OCI-LY1 (cell line): ENCODE measurements around the gene VRK1.

Experiments used
- H2AFZ ChIP-seq: fragments of 200-600 bp; sonication (generic), shearing (Covaris generic); 2 replicates; pipeline ENCODE4 v1.6.0; 2014; ENCODE audit warnings: antibody characterized with exemption, mild to moderate bottlenecking, low read length
- H3F3A ChIP-seq: fragments of 200-600 bp; sonication (generic), shearing (Covaris generic); 2 replicates; pipeline ENCODE4 v1.6.0; 2014; ENCODE audit warnings: mild to moderate bottlenecking, antibody characterized with exemption, low read length, moderate library complexity; ENCODE audit not compliant: insufficient read depth
- H3K27ac ChIP-seq: fragments of 200-600 bp; sonication (generic); 2 replicates; pipeline ENCODE4 v1.5.1; 2014; ENCODE audit warnings: low read length, mixed run types, mild to moderate bottlenecking, low read depth; ENCODE audit not compliant: poor library complexity, severe bottlenecking
- H3K27me3 ChIP-seq: fragments of 200-600 bp; sonication (generic); 2 replicates; pipeline ENCODE4 v1.6.0; 2014; ENCODE audit warnings: antibody characterized with exemption, mild to moderate bottlenecking, low read length, moderate library complexity; ENCODE audit not compliant: insufficient read depth
- H3K36me3 ChIP-seq: fragments of 200-600 bp; sonication (generic); 2 replicates; pipeline ENCODE4 v1.6.1; 2014; ENCODE audit warnings: mild to moderate bottlenecking, antibody characterized with exemption, low read length, moderate library complexity, mixed read lengths; ENCODE audit not compliant: insufficient read depth
- H3K4me1 ChIP-seq: fragments of 200-600 bp; sonication (generic); 2 replicates; pipeline ENCODE4 v1.5.1; 2014; ENCODE audit warnings: mild to moderate bottlenecking, low read length, moderate library complexity; ENCODE audit not compliant: insufficient read depth, severe bottlenecking
- H3K4me2 ChIP-seq: fragments of 200-600 bp; sonication (generic), shearing (Covaris generic); 2 replicates; pipeline ENCODE4 v1.6.1; 2014; ENCODE audit warnings: low read length
- H3K4me3 ChIP-seq: fragments of 200-600 bp; sonication (generic); 2 replicates; pipeline ENCODE4 v1.5.1; 2014; ENCODE audit warnings: low read length, low read depth, mild to moderate bottlenecking, mixed read lengths; ENCODE audit not compliant: poor library complexity, severe bottlenecking
- H3K79me2 ChIP-seq: fragments of 200-600 bp; shearing (Covaris generic); 2 replicates; pipeline ENCODE4 v1.6.1; 2016; ENCODE audit warnings: mixed run types, low read length, mixed read lengths; ENCODE audit not compliant: insufficient read depth
- H3K9ac ChIP-seq: fragments of 200-600 bp; sonication (generic), shearing (Covaris generic); 2 replicates; pipeline ENCODE4 v1.6.1; 2014; ENCODE audit warnings: mild to moderate bottlenecking, low read length, mixed read lengths
- H3K9me2 ChIP-seq: fragments of 200-600 bp; sonication (generic), shearing (Covaris generic); 2 replicates; pipeline ENCODE4 v1.6.1; 2014; ENCODE audit warnings: low read depth, mild to moderate bottlenecking, low read length, mixed read lengths
- H3K9me3 ChIP-seq: fragments of 200-600 bp; shearing (Covaris generic); 2 replicates; pipeline ENCODE4 v1.6.1; 2014; ENCODE audit warnings: low read length, mixed read lengths
- H4K20me1 ChIP-seq: fragments of 200-600 bp; sonication (generic), shearing (Covaris generic); 2 replicates; pipeline ENCODE4 v1.6.0; 2016; ENCODE audit warnings: mild to moderate bottlenecking, low read length; ENCODE audit not compliant: insufficient read depth
- CTCF ChIP-seq: fragments of 200-600 bp; sonication (generic), shearing (Covaris generic); IDR thresholded peaks from 2 replicates; pipeline ENCODE4 v1.5.1; 2017; ENCODE audit warnings: mild to moderate bottlenecking, antibody characterized with exemption, low read length, moderate library complexity, mixed read lengths
- EZH2 ChIP-seq: fragments of 200-600 bp; sonication (generic), shearing (Covaris generic); IDR thresholded peaks from 2 replicates; pipeline ENCODE4 v1.8.0; 2017; ENCODE audit warnings: borderline replicate concordance, mixed run types, mild to moderate bottlenecking, antibody characterized with exemption, low read length, moderate library complexity, mixed read lengths

VRK1 gene

GRCh38 chr14:96783043-96783914 lies 13.9 kb upstream of the VRK1 start:
- H3K27me3 ChIP-seq: no peaks in the 10 kb centered on the region; the same call in 1 of the 2 replicates
- no peaks in the 10 kb centered on the region for H3K4me1 ChIP-seq
- no peak overlapping the region for H3K9ac ChIP-seq
- H3K36me3 ChIP-seq: no peaks in the 10 kb centered on the region
- no peaks in the 10 kb centered on the region for H4K20me1 ChIP-seq
- TF ChIP-seq EZH2 (no peak), CTCF (no peak)
- no peaks in the 10 kb centered on the region for H3K79me2 ChIP-seq
- no peak overlapping the region for H2AFZ ChIP-seq
- H3K27ac ChIP-seq: no peak overlapping the region
- H3K4me3 ChIP-seq: no peak overlapping the region
- no peak overlapping the region for H3K4me2 ChIP-seq
- H3K9me2 ChIP-seq: no peaks in the 10 kb centered on the region
- H3K9me3 ChIP-seq: no peaks in the 10 kb centered on the region
- no peaks in the 10 kb centered on the region for H3F3A ChIP-seq

- no peak overlapping the region for H2AFZ ChIP-seq
These were observed 13.3 kb upstream of the VRK1 start for GRCh38 chr14:96783915-96784224.

GRCh38 chr14:96790186-96790585 lies 7.0 kb upstream of the VRK1 start:
- H3K36me3 ChIP-seq: no peaks in the 10 kb centered on the region
- TF ChIP-seq CTCF: no peak
- H3K4me1 ChIP-seq: no peaks in the 10 kb centered on the region
- H2AFZ ChIP-seq: no peak overlapping the region
- H4K20me1 ChIP-seq: no peaks in the 10 kb centered on the region
- H3K27ac ChIP-seq: no peak overlapping the region
- no peaks in the 10 kb centered on the region; the same call in 1 of the 2 replicates for H3K27me3 ChIP-seq
- H3K4me3 ChIP-seq: no peak overlapping the region
- no peaks in the 10 kb centered on the region for H3K9me3 ChIP-seq
- H3F3A ChIP-seq: no peaks in the 10 kb centered on the region
- no peak overlapping the region for H3K4me2 ChIP-seq
- no peaks in the 10 kb centered on the region for H3K79me2 ChIP-seq
- no peak overlapping the region for H3K9ac ChIP-seq
- no peaks in the 10 kb centered on the region for H3K9me2 ChIP-seq

More at GRCh38 chr14:96783915-96784224, 13.3 kb upstream of the VRK1 start:
- Histone ChIP-seq H3K4me1 (no peaks in the 10 kb centered on the region), H4K20me1 (no peaks in the 10 kb centered on the region), H3K9ac (no peak overlapping the region), H3K79me2 (no peaks in the 10 kb centered on the region), H3K9me3 (no peaks in the 10 kb centered on the region), H3K4me3 (no peak overlapping the region), H3F3A (no peaks in the 10 kb centered on the region), H3K36me3 (no peaks in the 10 kb centered on the region), H3K27ac (no peak overlapping the region), H3K4me2 (no peak overlapping the region), H3K27me3 (no peaks in the 10 kb centered on the region; the same call in 1 of the 2 replicates), H3K9me2 (no peaks in the 10 kb centered on the region)
- no peak for TF ChIP-seq CTCF
- TF ChIP-seq EZH2: no peak
